ENCODE data around the gene KCNJ1.

Gene KCNJ1

DNA sequence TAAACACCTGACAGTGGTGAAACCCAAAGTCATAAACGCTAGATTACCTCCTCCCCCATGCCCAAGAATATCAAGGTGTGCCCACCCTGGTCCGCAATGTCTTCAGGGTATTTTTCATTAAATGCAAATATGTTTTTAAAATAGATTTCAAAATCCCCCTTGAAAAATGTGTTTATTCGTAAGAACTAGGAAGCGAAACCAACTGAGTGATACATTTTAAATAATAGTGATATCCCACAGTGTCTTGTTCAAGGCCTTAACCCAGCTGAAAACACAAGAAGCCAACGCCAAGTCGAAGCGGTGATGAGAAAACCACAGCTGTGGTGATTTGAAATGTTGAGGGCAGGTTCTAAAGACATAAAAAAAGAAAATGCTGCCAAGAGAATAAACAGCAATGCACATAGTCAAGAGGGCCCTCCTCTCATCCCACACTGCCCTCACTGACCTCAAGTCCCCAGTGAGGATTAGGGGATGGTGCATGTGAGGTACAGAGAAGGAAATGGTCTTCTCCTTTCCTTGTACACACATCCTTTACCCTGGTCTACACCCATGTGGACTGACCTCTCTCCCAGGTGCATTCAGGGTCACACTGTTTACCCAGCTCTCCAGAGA lies 25.5 kb downstream of the KCNJ1 start:
- TF ChIP-seq, protein P1, sequence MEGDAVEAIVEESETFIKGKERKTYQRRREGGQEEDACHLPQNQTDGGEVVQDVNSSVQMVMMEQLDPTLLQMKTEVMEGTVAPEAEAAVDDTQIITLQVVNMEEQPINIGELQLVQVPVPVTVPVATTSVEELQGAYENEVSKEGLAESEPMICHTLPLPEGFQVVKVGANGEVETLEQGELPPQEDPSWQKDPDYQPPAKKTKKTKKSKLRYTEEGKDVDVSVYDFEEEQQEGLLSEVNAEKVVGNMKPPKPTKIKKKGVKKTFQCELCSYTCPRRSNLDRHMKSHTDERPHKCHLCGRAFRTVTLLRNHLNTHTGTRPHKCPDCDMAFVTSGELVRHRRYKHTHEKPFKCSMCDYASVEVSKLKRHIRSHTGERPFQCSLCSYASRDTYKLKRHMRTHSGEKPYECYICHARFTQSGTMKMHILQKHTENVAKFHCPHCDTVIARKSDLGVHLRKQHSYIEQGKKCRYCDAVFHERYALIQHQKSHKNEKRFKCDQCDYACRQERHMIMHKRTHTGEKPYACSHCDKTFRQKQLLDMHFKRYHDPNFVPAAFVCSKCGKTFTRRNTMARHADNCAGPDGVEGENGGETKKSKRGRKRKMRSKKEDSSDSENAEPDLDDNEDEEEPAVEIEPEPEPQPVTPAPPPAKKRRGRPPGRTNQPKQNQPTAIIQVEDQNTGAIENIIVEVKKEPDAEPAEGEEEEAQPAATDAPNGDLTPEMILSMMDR (IDR thresholded peaks at IDR 0.05; ENCODE audit: low read depth, low read length, missing control alignments): no peak
- no peak overlapping the region for H3K4me3 ChIP-seq (ENCODE audit: low read depth, low read length)
- DNase-seq (ENCODE audit: low read depth): no peak

DNA sequence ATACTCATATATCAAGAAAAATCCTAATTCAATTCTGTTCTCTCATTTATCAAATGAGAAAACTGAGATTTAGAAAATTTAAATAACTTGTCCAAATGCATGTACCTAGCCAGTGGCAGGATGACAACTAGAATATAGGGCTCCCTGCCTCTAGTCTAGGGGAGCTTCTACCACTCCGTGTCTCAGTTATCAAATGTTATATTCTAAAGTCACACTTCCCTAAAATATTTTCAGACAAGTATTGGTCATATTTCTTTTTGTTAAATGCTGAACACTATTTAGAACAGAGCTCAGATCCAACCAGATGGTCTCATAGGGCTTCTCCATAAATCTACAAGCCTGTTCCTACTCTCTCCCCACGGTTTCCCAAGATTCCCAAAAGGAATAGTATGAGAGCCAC lies 26.3 kb downstream of the KCNJ1 start:
- no peak overlapping the region for H3K4me3 ChIP-seq (ENCODE audit: low read depth, low read length)
- TF ChIP-seq, protein P1 (IDR thresholded peaks at IDR 0.05; ENCODE audit: low read depth, low read length, missing control alignments): no peak
- DNase-seq (ENCODE audit: low read depth): no peak

DNA sequence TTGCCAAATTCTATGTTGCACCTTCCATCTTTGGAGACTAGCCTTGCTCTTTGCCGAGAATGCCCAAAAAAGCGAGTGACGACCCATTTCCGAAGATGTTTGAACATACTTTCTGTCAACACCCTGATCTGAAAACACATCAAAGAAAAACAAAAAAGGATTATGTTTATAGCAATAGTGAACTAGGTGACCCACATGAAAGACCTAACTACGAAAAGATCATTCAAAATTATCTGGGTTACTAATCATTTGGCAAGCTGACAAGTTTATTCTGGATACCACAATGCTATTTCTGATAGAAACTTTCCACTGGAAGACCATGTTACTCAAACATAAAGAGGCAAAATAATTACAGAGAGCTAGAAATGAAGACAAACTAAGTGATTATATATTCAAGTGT lies 27.0 kb downstream of the KCNJ1 start:
- no peak for DNase-seq (ENCODE audit: low read depth)
- no peak overlapping the region for H3K4me3 ChIP-seq (ENCODE audit: low read depth, low read length)
- TF ChIP-seq, protein P1 (IDR thresholded peaks at IDR 0.05; ENCODE audit: low read depth, low read length, missing control alignments): no peak

DNA sequence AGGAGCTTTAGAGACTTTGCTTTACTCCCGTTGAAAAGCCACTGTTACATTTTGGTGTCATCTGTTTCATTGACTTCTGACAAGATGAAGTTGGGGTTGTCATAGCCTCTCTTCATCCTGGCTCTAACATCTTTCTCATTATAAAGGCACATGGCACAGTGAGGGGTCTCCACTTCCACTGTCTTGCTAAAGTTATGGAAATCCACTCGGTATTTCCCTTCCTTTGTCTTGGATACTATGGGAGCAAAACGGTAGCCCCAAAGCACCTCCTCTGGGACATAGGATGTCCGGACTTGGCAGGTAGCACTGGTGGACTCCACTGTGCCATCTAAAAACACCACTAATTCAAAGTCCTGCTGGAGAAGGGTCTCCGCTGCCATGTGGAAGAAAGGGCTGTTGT lies 28.0 kb downstream of the KCNJ1 start:
- TF ChIP-seq, protein P1 (IDR thresholded peaks at IDR 0.05; ENCODE audit: low read depth, low read length, missing control alignments): no peak
- DNase-seq (ENCODE audit: low read depth): no peak
- no peak overlapping the region for H3K4me3 ChIP-seq (ENCODE audit: low read depth, low read length)

DNA sequence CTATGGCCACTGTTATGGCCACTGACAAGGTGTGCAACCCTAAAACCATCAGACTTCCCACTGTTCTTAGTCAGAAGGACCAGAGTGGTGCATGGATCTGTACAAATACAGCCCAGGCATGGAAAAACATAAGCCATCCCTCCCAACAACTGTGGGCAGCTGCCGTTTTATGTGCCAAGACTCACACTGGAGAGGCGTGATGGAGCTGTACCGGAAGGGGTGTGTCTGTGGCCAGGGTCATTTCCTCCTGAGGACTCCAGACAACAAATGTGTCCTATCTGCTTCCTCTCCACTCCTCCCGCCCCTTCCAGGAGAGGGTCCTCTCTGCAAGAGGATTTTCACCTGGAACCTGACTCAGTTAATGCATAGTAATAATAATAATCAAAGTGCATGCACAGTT lies 29.5 kb downstream of the KCNJ1 start:
- no peak for DNase-seq (ENCODE audit: low read depth)
- H3K4me3 ChIP-seq (ENCODE audit: low read depth, low read length): no peak overlapping the region
- TF ChIP-seq, protein P1 (IDR thresholded peaks at IDR 0.05; ENCODE audit: low read depth, low read length, missing control alignments): no peak

DNA sequence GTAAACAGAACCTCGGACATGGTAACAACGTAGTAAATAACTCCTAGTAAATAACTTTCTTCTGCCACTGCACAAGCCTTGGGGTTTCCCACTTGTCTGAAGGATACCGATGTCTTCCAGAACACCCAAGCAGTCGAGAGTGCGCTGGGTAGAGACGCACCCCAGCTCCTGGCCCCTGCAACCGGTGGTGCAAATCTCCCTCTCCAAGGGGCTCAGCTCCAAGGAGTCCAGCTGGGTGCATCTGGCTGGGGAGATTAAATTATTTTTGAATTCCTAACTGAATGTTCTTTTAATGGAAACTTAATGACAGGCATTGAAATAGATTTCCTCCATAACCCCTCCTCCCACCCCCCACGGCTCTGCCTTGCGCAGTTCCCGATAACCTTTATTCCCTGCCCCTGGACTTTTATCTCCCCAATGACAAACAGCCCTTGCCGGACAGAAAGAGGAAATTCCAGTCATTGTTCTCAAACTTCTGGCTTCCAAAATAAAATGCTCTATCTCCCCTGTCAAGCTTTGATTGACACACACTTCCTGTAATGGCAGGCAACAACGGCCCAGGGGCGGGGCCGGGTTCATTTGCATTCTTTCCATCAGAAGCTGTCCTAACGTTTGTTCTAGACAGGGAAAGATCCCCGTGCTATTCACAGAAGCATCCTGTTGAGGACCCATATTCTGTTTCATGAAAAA lies 31.2 kb downstream of the KCNJ1 start:
- no peak overlapping the region for H3K4me3 ChIP-seq (ENCODE audit: low read depth, low read length)
- TF ChIP-seq, protein P1 (IDR thresholded peaks at IDR 0.05; ENCODE audit: low read depth, low read length, missing control alignments): no peak
- DNase-seq (ENCODE audit: low read depth): no peak

DNA sequence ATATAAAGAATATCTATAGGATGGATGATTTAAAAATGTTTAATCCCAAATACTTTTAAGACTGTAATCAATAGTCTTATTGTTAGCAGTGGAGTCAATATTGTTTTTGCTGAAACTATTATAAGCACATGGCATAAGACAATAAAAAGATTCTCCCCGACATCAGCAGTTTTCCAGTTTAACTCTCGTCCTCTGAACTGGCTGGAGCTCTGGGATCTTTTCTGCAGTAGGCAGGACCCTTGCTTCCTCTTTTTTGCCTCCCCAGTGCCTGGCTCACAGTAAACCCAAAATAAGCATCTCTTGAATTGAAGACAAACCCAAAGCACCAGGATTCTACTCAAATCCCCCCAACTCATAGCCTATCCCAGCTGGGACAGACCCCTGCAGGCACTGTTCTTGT lies 32.9 kb downstream of the KCNJ1 start:
- no peak for DNase-seq (ENCODE audit: low read depth)
- TF ChIP-seq, protein P1 (IDR thresholded peaks at IDR 0.05; ENCODE audit: low read depth, low read length, missing control alignments): no peak
- H3K4me3 ChIP-seq (ENCODE audit: low read depth, low read length): no peak overlapping the region
